ENCODE results near the gene PTPRD.
"Not testable (repeated sequence)": the region's sequence is repeated elsewhere in the genome, so short reads cannot be mapped to it uniquely, and the experiment has no call there.

The PTPRD gene

GRCh38 chr9:8724284-8725018, 1888.4 kb downstream of the PTPRD start:
- DNase-seq (ENCODE audit: low read depth), result no peak

- no peak for DNase-seq (ENCODE audit: low read depth)
These were observed 1889.6 kb downstream of the PTPRD start for GRCh38 chr9:8723195-8723594.

- DNase-seq (ENCODE audit: low read depth), result no peak
These were observed 1892.8 kb downstream of the PTPRD start for GRCh38 chr9:8719833-8720486.

GRCh38 chr9:8718121-8718725, 1894.6 kb downstream of the PTPRD start:
- DNase-seq (ENCODE audit: low read depth), result no peak

- DNase-seq (ENCODE audit: low read depth), result no peak
These were observed 1895.7 kb downstream of the PTPRD start for GRCh38 chr9:8717146-8717545.

GRCh38 chr9:8715788-8716187, 1897.0 kb downstream of the PTPRD start:
- no peak for DNase-seq (ENCODE audit: low read depth)

GRCh38 chr9:8713811-8714165, 1899.0 kb downstream of the PTPRD start:
- DNase-seq (ENCODE audit: low read depth), result no peak

- DNase-seq (ENCODE audit: low read depth), result no peak
These were observed 1899.5 kb downstream of the PTPRD start for GRCh38 chr9:8713149-8713810.

GRCh38 chr9:8709731-8710130, 1903.1 kb downstream of the PTPRD start:
- DNase-seq (ENCODE audit: low read depth), result no peak

- DNase-seq (ENCODE audit: low read depth), result no peak
These were observed 1904.1 kb downstream of the PTPRD start for GRCh38 chr9:8708728-8709127.

- DNase-seq (ENCODE audit: low read depth), result no peak
These were observed 1905.8 kb downstream of the PTPRD start for GRCh38 chr9:8706998-8707397.

- DNase-seq (ENCODE audit: low read depth), result no peak
These were observed 1906.3 kb downstream of the PTPRD start for GRCh38 chr9:8706531-8706930.

- DNase-seq (ENCODE audit: low read depth), result no peak
These were observed 1906.9 kb downstream of the PTPRD start for GRCh38 chr9:8705861-8706260.

GRCh38 chr9:8703904-8704303, 1908.9 kb downstream of the PTPRD start:
- DNase-seq (ENCODE audit: low read depth), result no peak

- DNase-seq (ENCODE audit: low read depth), result no peak
These were observed 1910.9 kb downstream of the PTPRD start for GRCh38 chr9:8701904-8702303.

- DNase-seq (ENCODE audit: low read depth), result not testable (repeated sequence)
These were observed 1915.2 kb downstream of the PTPRD start for GRCh38 chr9:8697565-8697964.

- no peak for DNase-seq (ENCODE audit: low read depth)
These were observed 1916.3 kb downstream of the PTPRD start for GRCh38 chr9:8696516-8696915.

- DNase-seq (ENCODE audit: low read depth), result no peak
These were observed 1917.7 kb downstream of the PTPRD start for GRCh38 chr9:8694983-8695588.

GRCh38 chr9:8693464-8693863, 1919.3 kb downstream of the PTPRD start:
- DNase-seq (ENCODE audit: low read depth), result no peak

- no peak for DNase-seq (ENCODE audit: low read depth)
These were observed 1926.3 kb downstream of the PTPRD start for GRCh38 chr9:8686516-8686915.

- DNase-seq (ENCODE audit: low read depth), result no peak
These were observed 1927.0 kb downstream of the PTPRD start for GRCh38 chr9:8685825-8686224.

- no peak for DNase-seq (ENCODE audit: low read depth)
These were observed 1927.7 kb downstream of the PTPRD start for GRCh38 chr9:8684978-8685708.

All from HS-27A (cell line).